HFFc6 (cell line): ENCODE measurements around the gene UBE4B. TPM values are rescaled to one million over a fixed set of nuclear protein-coding genes. Genes with fewer than 3 reads are reported as not detected.
"Not testable (repeated sequence)": the region's sequence is repeated elsewhere in the genome, so short reads cannot be mapped to it uniquely, and the experiment has no call there.

ENCODE experiments used
- DNase-seq: peaks from one replicate; pipeline ENCODE4 v3.0.0-alpha.2; 2018
- H3K27ac Mint-ChIP-seq: 2 replicates; pipeline ENCODE4 v1.8.0; 2020; ENCODE audit warnings: mild to moderate bottlenecking, mixed read lengths
- H3K27me3 Mint-ChIP-seq: 2 replicates; pipeline ENCODE4 v1.8.0; 2021; ENCODE audit warnings: mild to moderate bottlenecking, moderate library complexity, mixed read lengths; ENCODE audit not compliant: insufficient read depth
- H3K36me3 Mint-ChIP-seq: 2 replicates; pipeline ENCODE4 v1.8.0; 2021; ENCODE audit warnings: low read depth, mixed read lengths
- H3K4me1 Mint-ChIP-seq: 2 replicates; pipeline ENCODE4 v1.8.0; 2020; ENCODE audit warnings: low read depth, mixed read lengths
- H3K4me3 Mint-ChIP-seq: 2 replicates; pipeline ENCODE4 v1.8.0; 2020; ENCODE audit warnings: mild to moderate bottlenecking, moderate library complexity, mixed read lengths
- H3K9me3 Mint-ChIP-seq: 2 replicates; pipeline ENCODE4 v1.8.0; 2020; ENCODE audit warnings: mild to moderate bottlenecking, mixed read lengths
- CTCF ChIP-seq: fragments of 200-600 bp; sonication (generic); IDR thresholded peaks from 2 replicates; pipeline ENCODE4 v1.5.0; 2021; ENCODE audit warnings: antibody characterized with exemption, mild to moderate bottlenecking
- total RNA-seq, 6 experiments: library from RNA; stranded (reverse); fragmentation: NEBNext Ultra II Directional; extraction: Animal tissue kit (Norgen Biotek cat#: 25700); gene quantifications; 2 replicates in 1 of 6; 3 replicates in 5 of 6; pipeline ENCODE4 v1.2.3, GENCODE V29; 2021

Gene UBE4B
- total RNA-seq, 6 experiments from 2014 or later = 46.2 to 66.0 (median 58.6) TPM

DNA sequence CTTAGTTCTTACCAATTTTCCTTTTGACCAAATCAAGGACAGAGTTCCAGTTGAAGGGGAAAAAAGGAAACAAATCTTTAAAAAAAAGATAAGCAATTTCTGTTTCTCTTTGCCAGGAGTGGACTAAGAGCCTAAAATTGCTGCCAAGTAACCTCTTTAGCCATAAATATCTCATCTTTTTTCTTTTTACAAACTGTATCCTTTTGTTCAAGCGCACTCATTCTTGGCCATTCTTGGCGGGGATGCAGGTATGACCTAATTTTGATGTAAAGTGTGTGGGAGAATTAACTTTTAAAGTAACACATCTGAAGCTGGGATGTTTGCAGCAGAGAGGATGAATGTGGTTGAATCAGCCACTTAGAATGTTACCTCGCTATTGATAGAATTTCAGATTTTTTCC is 164.2 kb downstream of the UBE4B start:
- no peak overlapping the region for H3K4me3 Mint-ChIP-seq
- TF ChIP-seq CTCF = no peak
- H3K9me3 Mint-ChIP-seq = no peaks in the 10 kb centered on the region

GRCh38 chr1:10200620-10201019 is 167.9 kb downstream of the UBE4B start:
- Mint-ChIP-seq H3K4me1 (peaks cover 11% of the 10 kb centered on the region), H3K27me3 (peaks cover 9% of the 10 kb centered on the region), H3K4me3 (no peak overlapping the region), H3K9me3 (no peaks in the 10 kb centered on the region), H3K27ac (no peak overlapping the region), H3K36me3 (no peaks in the 10 kb centered on the region)
- DNase-seq = no peak
- no peak for TF ChIP-seq CTCF

More for the DNA sequence above, 164.2 kb downstream of the UBE4B start:
- Mint-ChIP-seq H3K27ac (no peak overlapping the region), H3K4me1 (peaks cover 23% of the 10 kb centered on the region), H3K27me3 (peaks cover 9% of the 10 kb centered on the region), H3K36me3 (no peaks in the 10 kb centered on the region)
- DNase-seq = no peak

- Mint-ChIP-seq H3K36me3 (no peaks in the 10 kb centered on the region), H3K4me3 (no peak overlapping the region), H3K27me3 (no peaks in the 10 kb centered on the region), H3K4me1 (peaks cover 2% of the 10 kb centered on the region), H3K27ac (no peak overlapping the region), H3K9me3 (no peaks in the 10 kb centered on the region)
- DNase-seq = no peak
- no peak for TF ChIP-seq CTCF
Measured at GRCh38 chr1:10204003-10204642, 171.4 kb downstream of the UBE4B start.

DNA sequence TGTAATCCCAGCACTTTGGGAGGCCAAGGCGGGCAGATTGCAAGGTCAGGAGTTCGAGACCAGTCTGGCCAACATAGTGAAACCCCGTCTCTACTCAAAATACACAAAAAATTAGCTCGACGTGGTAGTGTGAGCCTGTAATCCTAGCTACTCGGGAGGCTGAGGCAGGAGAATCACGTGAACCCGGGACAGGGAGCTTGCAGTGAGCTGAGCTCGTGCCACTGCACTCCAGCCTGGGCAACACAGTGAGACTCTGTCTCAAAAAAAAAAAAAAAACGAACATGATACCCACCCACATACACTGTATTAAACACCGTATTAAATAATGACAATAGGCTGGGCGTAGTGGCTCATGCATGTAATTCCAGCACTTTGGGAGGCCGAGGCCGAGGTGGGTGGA is 172.4 kb downstream of the UBE4B start:
- H3K4me3 Mint-ChIP-seq, H3K9me3 Mint-ChIP-seq: not testable (repeated sequence)

GRCh38 chr1:10207810-10208209 is 175.1 kb downstream of the UBE4B start:
- Mint-ChIP-seq H3K27me3 (no peaks in the 10 kb centered on the region), H3K9me3 (no peaks in the 10 kb centered on the region), H3K36me3 (no peaks in the 10 kb centered on the region), H3K27ac (no peak overlapping the region), H3K4me3 (no peak overlapping the region), H3K4me1 (peaks cover 22% of the 10 kb centered on the region)
- TF ChIP-seq CTCF = no peak
- DNase-seq = no peak

More for the DNA sequence above, 172.4 kb downstream of the UBE4B start:
- not testable (repeated sequence) for H3K27ac Mint-ChIP-seq, H3K27me3 Mint-ChIP-seq, H3K36me3 Mint-ChIP-seq, DNase-seq
- H3K4me1 Mint-ChIP-seq = peaks cover 10% of the 10 kb centered on the region

GRCh38 chr1:10208537-10208936 is 175.8 kb downstream of the UBE4B start:
- H3K4me1 Mint-ChIP-seq = peaks cover 28% of the 10 kb centered on the region
- no peak overlapping the region for H3K4me3 Mint-ChIP-seq
- H3K9me3 Mint-ChIP-seq = no peaks in the 10 kb centered on the region
- no peaks in the 10 kb centered on the region; the same call in 1 of the 2 replicates for H3K27me3 Mint-ChIP-seq
- no peak overlapping the region for H3K27ac Mint-ChIP-seq
- TF ChIP-seq CTCF = no peak
- no peak for DNase-seq
- H3K36me3 Mint-ChIP-seq = no peaks in the 10 kb centered on the region
